ENCODE results near the gene NACC2.

NACC2 gene

DNA sequence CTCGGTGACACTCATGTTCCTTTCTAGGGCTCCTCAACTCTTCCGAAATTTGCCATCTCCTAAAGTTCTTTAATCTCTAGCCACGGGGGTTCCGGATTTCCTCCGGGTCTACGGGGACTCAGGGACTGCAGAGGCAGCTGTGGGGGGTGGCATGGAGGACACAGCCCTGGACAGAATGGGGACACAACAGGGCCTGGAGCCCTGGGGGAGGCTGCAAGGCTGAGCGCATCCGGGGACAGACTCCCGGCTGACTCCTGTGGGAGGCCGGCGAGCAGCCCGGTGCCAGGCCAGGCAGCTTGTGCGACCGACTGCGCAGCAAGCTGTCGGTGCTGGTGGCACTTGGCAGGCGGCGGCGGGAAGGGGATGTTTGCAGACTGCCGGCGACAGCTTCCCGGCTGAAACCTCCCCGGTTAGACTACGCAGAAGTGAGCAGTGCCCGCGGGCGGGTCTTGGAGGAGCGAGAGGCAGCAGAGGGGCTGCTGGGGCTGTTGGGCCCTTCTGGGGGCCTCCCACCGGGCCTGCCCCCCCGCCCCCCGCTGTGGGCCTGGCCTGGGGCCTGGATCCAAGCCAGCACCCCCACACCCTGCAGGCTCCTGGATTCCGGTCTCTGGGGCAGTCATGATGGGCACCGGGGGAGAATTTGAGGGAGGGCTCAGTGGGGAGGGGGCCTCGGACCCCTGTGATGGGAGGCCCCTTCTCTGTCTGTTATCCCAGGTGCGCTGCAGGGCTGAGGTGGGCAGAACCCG lies 105.2 kb downstream of the NACC2 start:
- DNase-seq, result no peak

DNA sequence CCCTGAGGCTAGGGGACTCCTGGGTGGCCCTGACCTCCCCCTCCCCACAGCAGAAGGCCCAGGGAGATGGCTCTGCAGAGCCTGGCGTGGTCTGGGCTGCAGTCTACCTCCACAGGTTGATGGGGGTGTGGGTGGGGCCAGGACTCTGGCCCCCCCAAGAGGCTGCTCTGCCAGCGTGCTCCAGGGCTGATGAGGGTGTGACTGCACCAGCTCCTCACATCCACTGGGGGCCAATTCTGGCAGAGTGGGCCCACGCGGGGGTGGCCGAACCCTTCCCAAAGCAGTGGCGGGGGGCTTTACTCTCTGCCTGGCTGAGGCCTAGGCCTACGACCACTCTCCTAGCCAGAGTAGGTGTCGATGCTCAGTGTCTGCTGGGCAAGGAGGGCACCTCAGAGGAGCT lies 105.9 kb downstream of the NACC2 start:
- no peak for DNase-seq

DNA sequence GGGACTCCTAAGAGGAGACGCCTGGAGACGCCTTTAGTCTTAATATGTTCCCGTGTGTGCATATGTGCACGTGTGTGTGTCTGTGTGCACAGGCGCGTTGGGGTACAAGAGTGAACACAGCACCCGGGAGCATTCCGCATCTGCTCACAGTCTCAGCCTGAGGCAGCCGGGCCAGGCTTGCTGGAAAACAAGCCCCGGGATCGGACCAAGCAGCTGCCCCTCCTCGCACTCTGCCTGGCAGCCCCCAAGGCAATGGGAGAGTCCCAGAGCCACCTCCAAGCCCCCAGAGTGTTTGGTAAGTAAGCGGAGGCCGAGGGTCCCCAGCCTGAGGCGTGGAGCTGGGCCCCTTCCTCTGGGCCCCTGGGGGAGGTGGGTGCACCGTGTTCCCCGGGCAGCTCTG lies 106.6 kb downstream of the NACC2 start:
- no peak for DNase-seq

DNA sequence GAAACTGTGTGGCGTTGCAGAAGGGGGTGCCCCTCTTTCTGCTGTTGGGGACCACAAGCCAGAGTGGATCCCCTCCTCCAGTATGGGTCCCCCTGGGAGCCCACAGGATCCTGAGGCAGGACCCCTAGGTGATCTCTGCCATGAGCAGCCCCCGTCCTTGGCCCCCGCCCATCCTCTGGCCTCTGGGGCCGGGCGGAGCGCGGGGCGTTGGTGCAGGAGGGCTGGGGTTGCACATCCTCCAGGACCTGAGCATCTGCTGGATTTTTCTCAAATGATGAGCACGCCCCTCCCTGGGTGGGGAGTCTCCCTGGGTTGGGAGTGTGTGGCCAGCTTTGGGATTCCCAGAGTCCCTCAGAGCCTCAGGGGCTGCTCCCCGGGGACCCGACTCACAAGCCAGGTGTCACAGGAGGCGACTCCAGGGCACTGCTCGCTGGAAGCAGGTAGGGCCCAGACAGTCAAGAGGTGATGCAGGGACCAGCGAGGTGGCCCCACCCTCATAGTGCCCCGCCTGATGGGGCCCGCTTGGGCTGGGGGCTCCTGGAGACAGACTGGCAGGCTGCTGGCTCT lies 107.2 kb downstream of the NACC2 start:
- no peak for DNase-seq

DNA sequence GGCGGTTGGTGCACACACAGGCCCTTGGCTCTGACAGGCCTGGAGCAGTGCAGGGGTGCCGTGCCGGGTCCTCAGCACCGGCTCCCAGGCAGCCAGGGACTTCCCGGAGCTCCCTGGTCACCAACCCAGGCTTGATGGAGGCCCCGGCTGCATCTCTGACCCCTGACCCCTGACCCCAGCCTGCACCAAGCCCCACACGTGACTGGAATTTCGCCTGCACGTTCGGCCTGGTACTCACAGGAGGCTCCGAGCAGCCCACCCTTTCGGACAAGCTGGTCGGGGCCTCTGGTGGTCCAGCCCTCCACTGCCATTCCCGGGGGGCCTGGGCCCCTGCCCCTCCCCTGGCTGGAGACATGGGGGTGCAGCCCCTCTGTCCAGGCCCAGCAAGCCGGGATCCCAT lies 108.5 kb downstream of the NACC2 start:
- no peak for DNase-seq

DNA sequence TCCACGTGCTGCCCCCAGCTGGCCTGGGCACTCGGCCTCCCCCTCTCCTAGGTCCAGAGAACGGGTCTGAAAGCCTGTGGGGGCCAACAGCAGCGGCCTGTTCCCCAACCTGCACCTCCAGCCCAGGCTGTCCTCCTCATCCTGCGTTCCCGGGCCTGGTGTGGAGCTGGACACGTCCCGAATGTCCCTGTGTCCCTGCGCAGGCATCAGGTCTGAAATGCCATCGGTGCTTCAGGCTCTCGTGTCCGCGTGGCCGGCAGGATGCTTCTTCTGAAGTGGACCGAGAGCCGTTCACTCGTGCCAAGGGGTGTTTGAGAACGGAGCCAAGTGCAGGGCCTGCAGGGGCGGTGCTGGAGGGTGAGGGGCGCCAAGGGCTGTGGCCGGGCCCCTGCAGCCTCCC lies 109.2 kb downstream of the NACC2 start:
- DNase-seq, result no peak

DNA sequence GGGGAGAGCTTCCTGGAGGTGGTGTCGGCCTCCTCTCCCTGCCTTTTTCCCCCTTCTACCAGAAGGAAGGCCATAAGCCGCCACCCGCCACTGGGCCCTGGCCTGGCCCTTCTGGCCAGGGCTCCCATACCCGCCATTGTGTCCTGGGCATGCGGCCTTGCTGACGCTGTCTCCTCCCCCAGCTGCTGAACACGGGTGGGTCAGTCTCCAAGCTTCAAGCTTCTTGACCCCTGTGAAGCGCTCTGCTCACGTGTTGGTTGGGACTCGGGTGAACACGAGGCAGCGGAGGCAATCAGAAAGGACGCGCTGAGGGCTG lies 109.7 kb downstream of the NACC2 start:
- DNase-seq, result no peak

DNA sequence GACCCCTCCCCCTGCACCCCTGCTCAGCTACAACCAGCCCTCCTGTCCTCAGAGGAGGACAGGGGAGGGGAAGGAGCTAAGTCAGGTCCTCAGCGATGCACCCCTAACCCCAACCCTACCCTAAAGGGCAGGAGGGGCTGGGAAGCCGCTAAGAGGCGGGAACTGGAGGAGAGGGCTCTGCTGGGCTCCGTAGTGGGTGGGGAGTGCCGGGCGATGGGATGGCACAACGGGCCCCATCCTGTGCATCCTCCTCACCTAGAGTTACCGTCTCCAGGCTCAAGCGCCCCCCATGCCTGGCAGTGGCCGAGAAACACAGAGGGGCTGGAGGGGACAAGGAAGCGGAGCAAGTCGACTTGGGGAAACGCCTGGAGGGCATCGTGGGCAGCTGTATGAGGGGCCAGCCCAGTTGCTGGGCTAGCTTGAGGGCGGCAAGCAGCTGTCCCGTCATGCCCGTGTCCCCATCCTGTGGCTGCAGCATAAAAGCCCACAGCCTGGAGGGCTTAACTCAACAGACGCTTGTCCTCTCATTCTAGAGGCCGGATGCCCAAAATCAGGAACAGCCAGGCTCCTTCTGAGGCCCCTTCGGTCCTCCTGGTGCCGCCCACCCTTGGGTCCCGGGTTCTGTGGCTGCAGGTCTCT lies 110.9 kb downstream of the NACC2 start:
- no peak for DNase-seq

DNA sequence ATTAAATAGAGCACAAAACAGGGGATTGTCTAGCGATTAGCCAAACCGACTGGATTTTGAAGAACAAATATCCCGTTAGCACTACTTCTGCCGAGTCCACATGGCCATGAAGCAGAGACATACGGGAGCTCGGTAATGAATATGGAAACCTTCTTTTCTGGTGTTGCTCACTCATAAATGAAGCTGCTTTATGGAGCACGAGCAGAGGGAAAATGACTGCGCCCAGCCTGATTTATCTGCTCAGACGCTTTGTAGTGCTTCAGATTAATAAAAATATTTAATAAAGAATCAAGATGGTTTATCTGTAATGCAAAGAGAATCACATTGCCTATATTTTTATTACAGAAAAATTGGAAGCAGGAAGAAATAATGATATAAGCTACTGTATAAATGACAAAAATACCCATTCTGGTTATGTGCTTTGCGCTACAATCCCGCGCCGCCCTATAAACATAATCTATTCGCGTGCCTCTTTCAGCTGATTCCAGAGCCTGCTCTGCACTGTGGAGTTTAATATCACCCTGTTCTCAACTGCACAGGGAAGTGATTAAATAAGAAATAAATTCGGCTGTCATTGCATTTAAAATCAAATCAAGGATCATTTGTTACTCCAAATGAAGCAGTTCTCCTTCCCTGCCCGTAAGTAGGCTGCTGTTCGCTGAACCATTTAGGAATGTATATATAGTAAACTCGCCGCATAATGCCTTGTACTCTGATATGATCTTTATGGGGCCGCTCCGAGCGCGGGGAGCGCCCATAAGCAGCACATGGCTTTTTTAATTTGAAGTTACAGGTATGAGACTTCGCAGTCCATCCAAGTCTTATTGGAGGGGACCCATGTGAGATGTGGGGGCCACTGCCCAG lies 111.6 kb downstream of the NACC2 start:
- DNase-seq, result no peak

DNA sequence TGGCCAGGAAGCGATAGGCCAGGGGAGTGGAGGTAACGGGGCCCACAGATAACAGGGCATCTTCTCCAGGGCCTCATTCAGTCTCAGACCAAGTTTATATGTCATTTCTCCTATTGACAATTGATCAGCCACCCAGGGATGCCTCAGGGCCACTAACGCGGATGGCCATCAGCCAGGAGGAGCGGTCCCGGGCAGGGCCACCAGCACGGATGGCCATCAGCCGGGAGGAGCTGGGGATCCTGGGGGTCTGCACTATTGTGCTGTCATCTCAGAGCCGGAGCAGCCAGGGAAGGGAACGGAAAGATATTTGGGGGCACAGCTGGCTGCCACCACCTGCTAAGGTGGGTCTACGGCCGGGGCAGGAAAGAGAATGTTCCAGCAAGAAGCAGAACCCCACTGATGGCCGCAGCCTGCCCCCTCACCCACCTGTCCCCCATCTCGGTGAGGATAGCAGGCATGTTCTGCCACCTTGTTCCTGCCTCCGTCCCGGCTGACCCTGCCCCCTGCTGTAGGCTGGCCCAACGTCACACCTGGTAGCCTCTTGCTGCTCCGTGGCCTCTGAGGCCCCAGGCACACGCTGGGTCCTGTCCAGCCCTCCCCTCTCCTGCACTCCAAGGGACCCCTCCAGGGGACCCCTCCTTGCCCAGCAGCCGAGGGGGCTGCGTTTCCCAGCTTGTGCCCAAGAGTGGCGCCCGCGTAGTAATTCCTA lies 112.4 kb downstream of the NACC2 start:
- no peak for DNase-seq

DNA sequence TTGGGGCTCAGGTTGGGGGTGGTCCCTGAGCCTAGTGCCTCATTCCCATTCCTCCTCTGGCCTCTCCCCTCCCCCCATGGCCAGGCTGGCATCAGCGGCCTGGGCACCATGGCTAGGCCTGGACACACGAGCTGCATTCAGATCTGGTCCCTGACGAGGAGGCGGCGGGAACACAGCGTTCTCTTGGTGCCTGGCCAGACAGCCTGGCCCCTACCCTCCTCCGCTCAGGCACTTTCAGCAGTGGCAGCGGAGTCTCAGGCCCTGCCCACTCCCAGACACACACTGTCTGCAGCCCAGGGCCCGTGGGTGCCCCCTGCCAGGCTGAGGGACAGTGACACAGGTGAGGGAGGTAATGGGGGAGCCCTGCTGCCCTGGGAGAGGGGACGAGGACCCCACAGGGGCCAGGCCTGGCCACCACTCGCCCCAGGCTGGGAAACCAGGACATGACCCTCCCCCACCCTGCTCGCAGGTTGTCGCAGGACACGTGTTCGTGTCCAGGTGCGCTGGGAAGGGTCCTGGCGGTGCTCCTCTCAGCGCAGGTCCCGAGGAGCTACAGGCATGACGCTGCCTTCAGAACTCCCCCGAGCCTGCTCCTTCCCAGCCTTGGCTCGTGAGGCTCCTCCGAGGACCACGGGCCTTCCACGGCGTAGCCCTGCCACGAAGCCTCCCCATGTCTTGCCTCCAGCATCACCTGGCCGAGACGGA lies 114.0 kb downstream of the NACC2 start:
- DNase-seq, result no peak

DNA sequence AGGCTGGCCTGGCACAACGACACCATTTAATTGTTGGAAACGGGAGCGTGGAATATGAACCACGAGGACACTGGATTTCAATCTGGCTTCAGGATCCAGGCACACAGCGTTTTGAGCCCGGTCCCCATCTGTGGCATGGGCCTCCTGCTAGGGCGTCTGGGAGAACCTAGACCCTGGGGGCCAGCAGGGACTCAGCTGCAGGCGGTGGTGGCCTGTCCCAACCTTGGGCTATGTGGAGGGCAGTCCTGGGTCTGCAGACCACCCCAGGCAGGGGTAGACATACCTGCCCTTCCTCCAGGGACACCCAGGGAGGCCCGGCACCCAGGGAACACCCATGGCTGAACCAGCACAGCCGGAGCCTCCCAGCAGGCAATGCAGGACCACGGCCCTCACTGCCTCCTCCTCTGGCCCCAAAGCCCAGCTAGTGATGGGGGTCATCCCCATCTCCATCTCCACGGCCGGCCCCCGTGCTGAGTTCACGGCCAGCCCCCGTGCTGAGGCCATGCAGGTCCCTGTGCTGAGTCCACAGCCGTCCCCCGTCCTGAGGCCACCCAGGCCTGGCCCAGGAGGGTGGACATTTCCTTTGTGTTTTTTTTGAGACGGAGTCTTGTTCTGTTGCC lies 115.4 kb downstream of the NACC2 start:
- no peak for DNase-seq

DNA sequence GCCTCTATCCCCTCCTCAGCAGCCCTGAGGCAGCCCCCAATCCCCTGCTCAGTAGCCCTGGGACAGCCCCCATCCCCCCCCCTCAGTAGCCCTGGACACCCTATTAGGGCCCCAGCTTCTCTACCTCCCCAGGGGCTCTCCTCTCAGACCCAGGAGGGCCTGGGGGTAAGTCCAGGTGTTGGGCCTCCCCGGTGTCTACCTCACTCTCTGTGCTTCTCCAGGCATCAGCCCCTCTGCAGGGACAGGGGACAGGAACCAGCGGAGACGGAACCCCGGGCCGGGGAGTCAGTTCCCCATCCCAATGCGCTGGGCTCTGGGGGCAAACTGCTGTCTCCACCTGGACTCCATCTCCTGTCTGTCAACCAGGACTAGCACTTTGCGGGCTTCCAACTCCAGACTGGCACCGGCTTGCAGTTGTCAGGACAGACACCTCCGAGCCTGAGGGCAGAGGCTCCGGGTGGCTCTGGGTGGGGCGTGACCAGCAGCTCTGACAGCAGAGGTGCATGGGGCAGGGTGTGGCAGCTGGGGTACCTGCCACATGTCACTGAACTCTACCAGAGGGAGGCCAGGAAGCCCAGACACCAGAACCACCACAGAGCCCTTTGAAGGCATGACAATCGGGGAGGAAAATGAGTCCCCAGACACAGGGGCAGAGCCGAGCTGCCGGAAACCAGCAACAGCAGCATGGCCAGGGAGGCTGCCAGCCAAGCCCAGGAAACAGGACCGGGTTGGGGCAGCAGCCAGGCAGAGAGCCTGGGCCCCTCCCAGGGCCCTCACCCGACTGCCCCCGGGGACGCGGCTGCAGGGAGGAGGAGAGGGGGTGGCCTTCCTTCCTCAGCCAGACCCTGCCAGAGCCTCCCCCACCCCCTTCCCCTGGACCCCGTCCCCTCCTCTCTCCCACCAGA lies 116.2 kb downstream of the NACC2 start:
- DNase-seq, result no peak

DNA sequence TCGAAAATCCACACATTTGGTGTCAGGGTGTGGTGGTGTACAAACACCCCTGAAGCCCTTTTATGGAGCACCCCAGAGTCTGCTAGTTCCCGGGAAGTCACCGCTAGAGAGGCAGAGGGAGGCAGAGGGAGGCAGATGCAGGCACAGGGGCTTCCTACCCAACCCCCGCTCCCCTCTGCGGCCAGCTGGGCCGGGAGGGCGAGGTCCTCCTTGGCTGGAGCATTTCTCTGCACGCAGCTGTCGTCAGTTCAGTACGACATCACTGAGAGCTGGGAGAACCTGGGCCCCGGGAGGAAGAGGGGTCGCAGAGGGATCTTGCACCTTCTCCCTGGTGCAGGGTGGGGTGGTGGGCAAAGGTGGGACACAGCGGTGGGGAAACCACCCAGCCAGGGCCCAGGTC lies 118.1 kb downstream of the NACC2 start:
- DNase-seq, result no peak

DNA sequence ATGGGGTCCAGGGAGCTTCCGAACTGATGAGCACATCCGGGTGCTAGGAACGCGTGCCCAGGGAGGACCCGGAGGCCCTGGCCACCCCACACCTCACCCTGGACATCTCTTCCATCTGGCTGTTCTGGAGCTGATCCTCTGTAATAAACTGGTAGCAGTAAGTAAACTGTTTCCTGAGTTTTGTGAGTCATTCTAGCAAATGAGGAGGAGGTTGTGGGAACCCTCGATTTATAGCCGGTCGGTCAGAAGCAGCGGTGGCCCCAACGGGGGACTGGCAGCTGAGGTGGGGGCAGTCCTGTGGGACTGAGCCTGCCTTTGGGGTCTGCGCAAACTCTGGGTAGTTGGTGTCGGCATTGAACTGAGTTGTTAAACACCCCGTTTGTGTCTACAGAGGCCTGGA lies 118.6 kb downstream of the NACC2 start:
- DNase-seq, result no peak

DNA sequence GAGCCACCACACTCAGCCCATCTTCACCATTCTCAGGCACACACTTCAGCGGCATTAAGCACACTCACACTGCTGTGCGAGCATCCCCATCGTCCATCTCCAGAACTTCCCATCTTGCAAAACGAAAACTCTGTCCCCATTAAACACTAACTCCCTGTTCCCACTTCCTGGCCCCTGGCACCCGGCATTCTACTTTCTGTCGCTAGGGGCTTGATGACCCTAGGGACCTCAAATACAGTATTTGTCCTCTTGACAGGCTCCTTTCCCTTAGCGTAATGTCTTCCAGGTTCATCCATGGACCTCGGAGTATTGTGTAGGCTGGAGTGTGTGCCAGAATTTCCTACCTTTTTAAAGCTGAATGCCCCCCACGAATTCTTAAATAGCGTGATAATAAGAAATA lies 119.3 kb downstream of the NACC2 start:
- DNase-seq, result no peak

DNA sequence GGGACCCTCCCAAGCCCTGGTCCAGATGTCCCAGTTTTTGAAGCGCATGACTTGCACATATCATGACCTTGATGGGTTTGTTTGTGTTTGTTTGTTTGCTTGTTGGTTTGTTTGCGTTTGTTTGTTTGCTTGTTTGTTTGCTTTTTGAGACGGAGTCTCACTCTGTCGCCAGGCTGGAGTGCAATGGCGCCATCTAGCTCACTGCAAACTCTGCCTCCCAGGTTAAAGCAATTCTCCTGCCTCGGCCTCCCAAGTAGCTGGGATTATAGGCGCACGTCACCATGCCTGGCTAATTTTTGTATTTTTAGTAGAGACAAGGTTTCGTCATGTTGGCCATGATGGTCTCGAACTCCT lies 120.9 kb downstream of the NACC2 start:
- no peak for DNase-seq

DNA sequence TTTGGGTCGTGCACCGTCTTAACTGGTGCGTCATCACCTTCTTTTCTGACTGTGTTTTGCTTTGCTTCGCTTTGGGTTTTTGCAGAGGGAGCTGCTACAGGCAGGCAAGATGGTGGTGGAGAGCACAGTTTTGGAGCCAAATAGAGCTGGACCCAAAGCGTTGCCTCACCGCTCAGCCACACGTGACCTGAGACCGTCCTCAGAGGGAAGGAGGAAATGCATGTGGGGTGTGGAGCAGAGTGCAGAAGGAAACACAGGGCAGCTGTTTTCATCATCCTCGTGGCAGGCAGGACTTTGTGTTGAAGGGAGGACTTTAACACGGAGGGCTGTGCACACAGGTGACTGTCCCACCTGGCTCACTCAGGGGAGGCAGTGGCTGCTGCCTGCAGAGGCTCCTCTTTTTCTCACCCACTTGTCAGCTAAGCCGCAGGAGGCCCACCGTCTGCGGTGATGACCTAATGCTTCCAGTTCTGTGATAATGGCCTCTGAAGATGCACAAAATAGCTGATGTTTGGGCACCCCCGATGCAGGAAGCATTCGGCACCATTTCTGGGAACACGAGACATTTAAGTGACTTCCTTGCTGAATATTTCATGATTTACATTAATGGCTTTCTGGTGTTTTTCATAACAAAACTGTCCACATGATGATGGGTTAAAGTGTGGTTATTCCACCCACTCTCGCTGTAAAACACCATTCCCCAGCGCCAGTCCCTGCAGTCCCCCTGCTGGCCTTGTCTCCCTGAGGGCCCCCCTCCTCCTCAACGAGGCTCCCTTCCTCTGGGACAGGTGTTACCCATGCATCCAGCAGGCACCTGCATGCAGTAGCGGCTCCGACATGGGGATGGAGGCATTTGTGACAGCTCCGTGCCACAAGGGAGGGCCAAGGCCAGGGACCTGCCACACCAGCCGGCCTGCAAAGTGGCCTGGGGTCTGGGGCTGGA lies 121.5 kb downstream of the NACC2 start:
- no peak for DNase-seq

DNA sequence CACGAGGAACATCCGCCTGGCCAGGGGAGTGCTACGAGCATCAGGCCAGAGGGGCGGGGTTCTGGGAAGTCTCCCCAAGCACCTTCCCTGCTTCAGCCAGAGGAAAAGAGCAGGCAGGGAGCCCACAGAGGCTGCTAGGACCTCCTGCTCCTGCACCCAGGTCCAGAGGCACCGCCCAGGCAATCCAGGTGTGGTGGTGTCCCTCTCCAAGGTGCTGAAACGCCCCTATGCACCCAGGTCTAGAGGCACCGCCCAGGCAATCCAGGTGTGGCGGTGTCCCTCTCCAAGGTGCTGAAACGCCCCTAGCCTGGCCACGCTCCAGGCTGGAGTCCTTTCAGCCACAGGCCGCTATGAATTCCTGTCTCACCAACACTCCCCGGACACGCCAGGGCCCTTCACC lies 123.2 kb downstream of the NACC2 start:
- no peak for DNase-seq
